HFF-Myc (cell line): ENCODE measurements around the gene TM4SF18.

ENCODE experiments used
- DNase-seq: peaks from one replicate; pipeline ENCODE4 v3.0.0-alpha.2; 2011; ENCODE audit warnings: low read depth; ENCODE audit errors: extremely low read depth
- H3K4me3 ChIP-seq: replicated peaks from 2 replicates; pipeline ENCODE4 v1.5.1; 2011; ENCODE audit warnings: low read depth, mild to moderate bottlenecking, control low read depth, low read length
- CTCF ChIP-seq: IDR thresholded peaks from 2 replicates; pipeline ENCODE4 v1.5.1; 2012; ENCODE audit warnings: mild to moderate bottlenecking, low read depth, low read length, control low read depth; ENCODE audit errors: missing control alignments

Gene TM4SF18

GRCh38 chr3:149288655-149289054 lies 44.8 kb downstream of the TM4SF18 start:
- no peak overlapping the region for H3K4me3 ChIP-seq
- no peak for TF ChIP-seq CTCF
- DNase-seq, result no peak

GRCh38 chr3:149284034-149284433 lies 49.4 kb downstream of the TM4SF18 start:
- no peak for DNase-seq
- no peak overlapping the region for H3K4me3 ChIP-seq
- TF ChIP-seq CTCF, result no peak

GRCh38 chr3:149283401-149283800 lies 50.0 kb downstream of the TM4SF18 start:
- TF ChIP-seq CTCF, result no peak
- DNase-seq, result no peak
- no peak overlapping the region for H3K4me3 ChIP-seq

GRCh38 chr3:149282836-149283235 lies 50.6 kb downstream of the TM4SF18 start:
- no peak overlapping the region for H3K4me3 ChIP-seq
- no peak for DNase-seq
- no peak for TF ChIP-seq CTCF

- TF ChIP-seq CTCF, result no peak
These were observed 51.1 kb downstream of the TM4SF18 start for GRCh38 chr3:149282322-149282721.

DNA sequence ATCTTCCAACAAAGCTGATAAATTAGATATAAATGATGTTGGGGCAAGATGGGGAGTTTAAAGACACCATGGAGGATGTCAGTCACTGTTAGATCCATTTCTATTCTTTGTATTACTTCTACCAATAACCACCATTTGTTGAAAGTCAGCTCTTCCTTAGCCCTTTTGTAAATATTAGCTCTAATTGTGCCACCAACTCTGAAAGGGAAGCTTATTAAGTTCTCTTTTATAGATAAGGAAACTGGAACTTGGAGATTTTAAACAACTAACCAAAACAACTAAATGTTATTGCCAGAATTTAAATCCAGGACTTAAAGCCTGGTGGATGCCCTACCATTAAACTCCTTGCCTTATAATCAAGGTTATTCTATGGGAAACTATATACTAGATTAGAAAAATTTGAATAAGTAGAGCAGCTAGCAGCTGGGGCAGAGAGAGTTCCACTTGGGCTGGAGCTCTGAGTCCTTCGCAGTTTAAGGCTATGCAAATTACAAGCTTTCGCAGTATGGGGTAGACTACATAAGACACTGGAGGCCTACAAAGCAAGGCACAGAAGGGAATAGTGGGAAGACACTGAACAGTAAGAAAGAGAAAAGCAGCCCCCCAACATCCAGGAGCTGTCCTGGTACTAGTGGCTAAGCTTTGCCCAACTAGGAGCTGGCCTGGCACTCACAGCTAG lies 52.6 kb downstream of the TM4SF18 start:
- H3K4me3 ChIP-seq, result no peak overlapping the region
- TF ChIP-seq CTCF, result no peak
- DNase-seq, result no peak

More at GRCh38 chr3:149282322-149282721, 51.1 kb downstream of the TM4SF18 start:
- no peak overlapping the region for H3K4me3 ChIP-seq
- no peak for DNase-seq

DNA sequence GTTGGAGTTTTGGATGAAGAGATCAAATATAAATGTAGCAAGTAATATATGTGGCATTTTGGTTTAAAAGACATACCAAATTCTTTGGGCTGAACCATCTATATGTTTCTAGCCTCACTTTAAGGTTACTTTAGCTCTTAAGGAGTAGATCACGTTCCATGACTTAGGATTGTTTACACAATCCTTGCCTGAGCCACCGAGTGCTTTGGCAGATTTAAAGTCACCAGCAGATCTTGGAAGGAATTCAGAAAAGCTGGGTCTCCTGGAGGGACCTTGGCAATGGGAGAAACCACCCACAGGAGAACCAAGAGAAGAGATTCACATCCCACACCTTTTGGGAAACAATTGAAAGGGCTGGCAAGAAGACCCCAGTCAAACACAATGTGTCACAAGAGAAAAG lies 54.5 kb downstream of the TM4SF18 start:
- no peak for DNase-seq
- H3K4me3 ChIP-seq, result no peak overlapping the region
- no peak for TF ChIP-seq CTCF
